ENCODE data around the gene SEC23B.

GRCh38 chr20:18496042-18496441, 11.7 kb upstream of the SEC23B start:
- TF ChIP-seq CTCF (conservative IDR thresholded peaks at IDR 0.05; ENCODE audit: low read depth in 2 of 2) (no peak), ZNF331 (CRISPR knock-in tag; IDR thresholded peaks at IDR 0.05; ENCODE audit: low read depth) (no peak), EZH2phosphoT487 (IDR thresholded peaks at IDR 0.05; ENCODE audit: unreplicated experiment) (no peak), JUNB (IDR thresholded peaks at IDR 0.05; ENCODE audit: unreplicated experiment) (no peak), POLR2AphosphoS5 (IDR thresholded peaks at IDR 0.05; ENCODE audit: low read depth) (no peak), REST (IDR thresholded peaks at IDR 0.05; ENCODE audit: unreplicated experiment) (no peak)

All from GM23338 (cell line).